ENCODE results near the gene PLK1.

GRCh38 chr16:23689442-23690187, 10.9 kb downstream of the PLK1 start:
- no peak for TF ChIP-seq TCF7 (IDR thresholded peaks at IDR 0.05; ENCODE audit: low read depth)
- TF ChIP-seq TAF1 (CRISPR knock-in tag; IDR thresholded peaks at IDR 0.05), result no peak
- TF ChIP-seq ZNF703 (CRISPR knock-in tag; IDR thresholded peaks at IDR 0.05; ENCODE audit: borderline replicate concordance), result no peak
- no peak for TF ChIP-seq MYC (CRISPR knock-in tag; IDR thresholded peaks at IDR 0.05; ENCODE audit: borderline replicate concordance)
- no peak for TF ChIP-seq NCOA5 (CRISPR knock-in tag; IDR thresholded peaks at IDR 0.05)
- TF ChIP-seq, protein P1, sequence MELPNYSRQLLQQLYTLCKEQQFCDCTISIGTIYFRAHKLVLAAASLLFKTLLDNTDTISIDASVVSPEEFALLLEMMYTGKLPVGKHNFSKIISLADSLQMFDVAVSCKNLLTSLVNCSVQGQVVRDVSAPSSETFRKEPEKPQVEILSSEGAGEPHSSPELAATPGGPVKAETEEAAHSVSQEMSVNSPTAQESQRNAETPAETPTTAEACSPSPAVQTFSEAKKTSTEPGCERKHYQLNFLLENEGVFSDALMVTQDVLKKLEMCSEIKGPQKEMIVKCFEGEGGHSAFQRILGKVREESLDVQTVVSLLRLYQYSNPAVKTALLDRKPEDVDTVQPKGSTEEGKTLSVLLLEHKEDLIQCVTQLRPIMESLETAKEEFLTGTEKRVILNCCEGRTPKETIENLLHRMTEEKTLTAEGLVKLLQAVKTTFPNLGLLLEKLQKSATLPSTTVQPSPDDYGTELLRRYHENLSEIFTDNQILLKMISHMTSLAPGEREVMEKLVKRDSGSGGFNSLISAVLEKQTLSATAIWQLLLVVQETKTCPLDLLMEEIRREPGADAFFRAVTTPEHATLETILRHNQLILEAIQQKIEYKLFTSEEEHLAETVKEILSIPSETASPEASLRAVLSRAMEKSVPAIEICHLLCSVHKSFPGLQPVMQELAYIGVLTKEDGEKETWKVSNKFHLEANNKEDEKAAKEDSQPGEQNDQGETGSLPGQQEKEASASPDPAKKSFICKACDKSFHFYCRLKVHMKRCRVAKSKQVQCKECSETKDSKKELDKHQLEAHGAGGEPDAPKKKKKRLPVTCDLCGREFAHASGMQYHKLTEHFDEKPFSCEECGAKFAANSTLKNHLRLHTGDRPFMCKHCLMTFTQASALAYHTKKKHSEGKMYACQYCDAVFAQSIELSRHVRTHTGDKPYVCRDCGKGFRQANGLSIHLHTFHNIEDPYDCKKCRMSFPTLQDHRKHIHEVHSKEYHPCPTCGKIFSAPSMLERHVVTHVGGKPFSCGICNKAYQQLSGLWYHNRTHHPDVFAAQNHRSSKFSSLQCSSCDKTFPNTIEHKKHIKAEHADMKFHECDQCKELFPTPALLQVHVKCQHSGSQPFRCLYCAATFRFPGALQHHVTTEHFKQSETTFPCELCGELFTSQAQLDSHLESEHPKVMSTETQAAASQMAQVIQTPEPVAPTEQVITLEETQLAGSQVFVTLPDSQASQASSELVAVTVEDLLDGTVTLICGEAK (IDR thresholded peaks at IDR 0.05), result no peak
- TF ChIP-seq, protein P1 (CRISPR knock-in tag; IDR thresholded peaks at IDR 0.05), result no peak
- TF ChIP-seq POLR2A (IDR thresholded peaks at IDR 0.05; ENCODE audit: insufficient read depth in 1 of 2, low read depth in 2 of 2, low read length in 2 of 2), result no peak
- peak; percentile 44; the same call in 1 of the 2 replicates for TF ChIP-seq ZBTB38 (CRISPR knock-in tag; IDR thresholded peaks at IDR 0.05)
- no peak for TF ChIP-seq CEBPG (CRISPR knock-in tag; IDR thresholded peaks at IDR 0.05)
- no peak for TF ChIP-seq FOSL1 (CRISPR knock-in tag; IDR thresholded peaks at IDR 0.05; ENCODE audit: borderline replicate concordance)

Measured in HepG2 (cell line).